GM20000 (cell line): ENCODE results near the gene MDM1.

Experiments used
- DNase-seq: peaks from one replicate; pipeline ENCODE4 v3.0.0; 2012; ENCODE audit warnings: low spot score
- TF ChIP-seq, protein P1 (sequence below): IDR thresholded peaks from 2 replicates; pipeline ENCODE4 v1.5.1; 2012; ENCODE audit warnings: mild to moderate bottlenecking, control low read depth; ENCODE audit errors: extremely low read depth, missing control alignments

MDM1 gene

GRCh38 chr12:68297929-68298328 is 34.2 kb downstream of the MDM1 start:
- TF ChIP-seq, protein P1, sequence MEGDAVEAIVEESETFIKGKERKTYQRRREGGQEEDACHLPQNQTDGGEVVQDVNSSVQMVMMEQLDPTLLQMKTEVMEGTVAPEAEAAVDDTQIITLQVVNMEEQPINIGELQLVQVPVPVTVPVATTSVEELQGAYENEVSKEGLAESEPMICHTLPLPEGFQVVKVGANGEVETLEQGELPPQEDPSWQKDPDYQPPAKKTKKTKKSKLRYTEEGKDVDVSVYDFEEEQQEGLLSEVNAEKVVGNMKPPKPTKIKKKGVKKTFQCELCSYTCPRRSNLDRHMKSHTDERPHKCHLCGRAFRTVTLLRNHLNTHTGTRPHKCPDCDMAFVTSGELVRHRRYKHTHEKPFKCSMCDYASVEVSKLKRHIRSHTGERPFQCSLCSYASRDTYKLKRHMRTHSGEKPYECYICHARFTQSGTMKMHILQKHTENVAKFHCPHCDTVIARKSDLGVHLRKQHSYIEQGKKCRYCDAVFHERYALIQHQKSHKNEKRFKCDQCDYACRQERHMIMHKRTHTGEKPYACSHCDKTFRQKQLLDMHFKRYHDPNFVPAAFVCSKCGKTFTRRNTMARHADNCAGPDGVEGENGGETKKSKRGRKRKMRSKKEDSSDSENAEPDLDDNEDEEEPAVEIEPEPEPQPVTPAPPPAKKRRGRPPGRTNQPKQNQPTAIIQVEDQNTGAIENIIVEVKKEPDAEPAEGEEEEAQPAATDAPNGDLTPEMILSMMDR: no peak
- no peak for DNase-seq

- TF ChIP-seq, protein P1: no peak
Observed at GRCh38 chr12:68294251-68294650, 37.9 kb downstream of the MDM1 start.

DNA sequence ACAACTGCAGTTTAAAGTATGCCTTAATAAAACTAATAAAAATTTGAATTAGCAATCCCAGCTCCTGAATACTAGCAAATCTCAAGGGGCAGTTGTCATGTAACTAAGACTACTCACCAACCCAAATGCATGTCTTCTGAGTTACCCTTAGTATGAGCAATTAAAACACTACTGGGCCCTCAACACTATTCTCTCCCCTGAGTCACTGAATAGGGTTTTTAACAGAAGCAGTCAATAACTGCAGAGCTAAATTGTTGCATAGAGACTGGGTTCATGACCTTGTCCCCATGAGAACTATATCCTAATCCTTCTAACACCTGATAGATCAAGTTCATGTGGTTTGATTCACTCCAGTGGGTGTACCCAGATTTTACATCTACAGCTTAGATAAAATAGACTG is 38.8 kb downstream of the MDM1 start:
- TF ChIP-seq, protein P1: no peak
- DNase-seq: no peak

More at GRCh38 chr12:68294251-68294650, 37.9 kb downstream of the MDM1 start:
- DNase-seq: no peak

- no peak for DNase-seq
- TF ChIP-seq, protein P1: no peak
Observed at GRCh38 chr12:68292151-68292943, 39.8 kb downstream of the MDM1 start.

GRCh38 chr12:68291396-68292036 is 40.6 kb downstream of the MDM1 start:
- DNase-seq: no peak
- TF ChIP-seq, protein P1: no peak

GRCh38 chr12:68290126-68290525 is 42.0 kb downstream of the MDM1 start:
- TF ChIP-seq, protein P1: no peak
- DNase-seq: peak; percentile 60

GRCh38 chr12:68287106-68287505 is 45.1 kb downstream of the MDM1 start:
- no peak for DNase-seq
- TF ChIP-seq, protein P1: no peak
